Muscle of back (tissue), 10 donors: ENCODE results near the gene ACP6. TPM values are rescaled to one million over a fixed set of nuclear protein-coding genes. Genes with fewer than 3 reads are reported as not detected.

Source experiments
- polyA plus RNA-seq, 10 donors: library from polyadenylated mRNA; unstranded; fragments of 120-200 nt; gene quantifications; one replicate each; pipeline ENCODE4 v1.2.1, GENCODE V29; 2013; ENCODE audit not compliant: insufficient read length in 10 of 10

Gene ACP6
- polyA plus RNA-seq, 10 donors = 6.0 to 11.2 (median 8.0) TPM

Other genes starting within 250 kb of the ACP6 start
- gene BCL9, start 129.0 kb downstream of the ACP6 start, polyA plus RNA-seq = 10 to 100 TPM; 16.2 to 24.3 (median 20.8) TPM
- gene GJA5, start 90.1 kb upstream of the ACP6 start, polyA plus RNA-seq = 10 to 100 TPM; 12.6 to 29.5 (median 18.4) TPM
- not detected for gene GJA8, start 232.3 kb upstream of the ACP6 start, polyA plus RNA-seq